Stimulated activated effector memory CD8-positive, alpha-beta T cell treated with anti-CD3 and anti-CD28 coated beads, Interleukin-12 subunit alpha, Interleukin-12 subunit beta, amount 100 ng/mL, for 72 hours (primary cell): ENCODE data around the gene NUP107.

Experiments
- ATAC-seq: fragments of 150-1000 bp; cut with Tn5 transposase; 2 replicates; pipeline ENCODE4 v1.10.0; 2021
- DNase-seq, 2 donors: peaks; one replicate each; pipeline ENCODE4 v3.0.0; 2021 to 2022; ENCODE audit warnings: low spot score in 2 of 2
- H3K27ac Mint-ChIP-seq: one replicate; pipeline ENCODE4 v1.8.0; 2022; ENCODE audit warnings: mild to moderate bottlenecking, mixed read lengths
- H3K36me3 Mint-ChIP-seq: one replicate; pipeline ENCODE4 v1.8.0; 2022; ENCODE audit warnings: mild to moderate bottlenecking, mixed read lengths
- H3K4me1 Mint-ChIP-seq: one replicate; pipeline ENCODE4 v1.8.0; 2022; ENCODE audit warnings: mixed read lengths
- H3K4me3 Mint-ChIP-seq: one replicate; pipeline ENCODE4 v1.8.0; 2022; ENCODE audit warnings: mild to moderate bottlenecking, mixed read lengths
- H3K9me3 Mint-ChIP-seq: one replicate; pipeline ENCODE4 v1.8.0; 2022; ENCODE audit warnings: mixed read lengths

The NUP107 gene

DNA sequence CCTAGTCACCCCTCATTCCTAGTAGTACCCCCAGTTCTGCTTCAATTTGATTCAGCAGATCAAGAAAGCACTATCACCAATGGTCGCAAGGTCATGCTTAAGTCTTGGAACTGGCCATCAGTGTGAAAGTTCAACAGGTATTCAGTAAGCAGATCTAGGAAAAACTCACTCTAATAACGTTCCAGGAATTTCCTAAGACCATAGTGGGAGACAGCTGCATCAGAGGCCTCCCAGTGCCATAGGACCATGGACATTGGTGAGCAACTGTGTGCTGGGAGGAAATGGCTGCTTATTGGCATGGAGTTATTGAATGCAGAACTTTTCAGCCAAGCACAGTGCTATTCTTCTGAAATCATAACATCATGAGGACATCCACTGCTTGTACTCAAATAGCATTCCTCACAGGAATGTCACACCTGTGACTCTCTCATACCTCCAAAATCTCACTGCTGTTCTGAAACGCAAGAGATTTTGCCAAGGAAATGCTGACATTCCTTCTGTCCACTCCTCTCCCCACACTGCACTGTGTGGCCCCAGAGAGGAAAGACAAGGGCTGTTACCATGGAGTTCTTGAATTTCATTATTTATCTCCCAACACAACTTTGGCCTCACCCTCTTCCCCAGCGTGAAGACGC, 90.3 kb downstream of the NUP107 start:
- no peaks in the 10 kb centered on the region for H3K36me3 Mint-ChIP-seq
- no peaks in the 10 kb centered on the region for H3K9me3 Mint-ChIP-seq
- DNase-seq (no peak), ATAC-seq (no peak)
- no peak overlapping the region for H3K4me3 Mint-ChIP-seq
- H3K27ac Mint-ChIP-seq: no peak overlapping the region
- H3K4me1 Mint-ChIP-seq: peaks cover 7% of the 10 kb centered on the region

GRCh38 chr12:68779280-68779679, 92.5 kb downstream of the NUP107 start:
- H3K27ac Mint-ChIP-seq: no peak overlapping the region
- H3K4me1 Mint-ChIP-seq: no peaks in the 10 kb centered on the region
- no peak for ATAC-seq
- DNase-seq: no peak
- no peaks in the 10 kb centered on the region for H3K9me3 Mint-ChIP-seq
- no peak overlapping the region for H3K4me3 Mint-ChIP-seq
- H3K36me3 Mint-ChIP-seq: no peaks in the 10 kb centered on the region

DNA sequence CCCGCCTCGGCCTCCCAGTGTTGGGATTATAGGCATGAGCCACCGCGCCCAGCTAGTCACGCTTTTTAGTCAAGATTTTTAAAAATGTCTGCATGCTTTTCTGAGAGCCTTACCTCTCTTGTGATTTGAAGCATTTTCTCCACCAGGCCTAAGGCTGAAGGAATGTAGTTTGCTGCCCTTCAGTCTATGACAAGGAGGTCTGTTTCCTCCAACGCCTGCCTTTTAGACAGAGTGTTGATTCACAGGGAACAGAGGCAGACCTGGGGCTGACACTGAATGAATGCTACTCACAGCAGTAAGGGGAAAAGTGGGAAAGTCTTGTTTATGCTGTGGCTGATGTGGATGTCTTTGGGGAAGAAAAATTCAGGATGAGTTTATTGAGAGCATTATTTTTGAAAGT, 94.0 kb downstream of the NUP107 start:
- H3K4me1 Mint-ChIP-seq: no peaks in the 10 kb centered on the region
- DNase-seq (no peak), ATAC-seq (no peak)
- no peak overlapping the region for H3K27ac Mint-ChIP-seq
- H3K9me3 Mint-ChIP-seq: no peaks in the 10 kb centered on the region
- no peaks in the 10 kb centered on the region for H3K36me3 Mint-ChIP-seq
- no peak overlapping the region for H3K4me3 Mint-ChIP-seq

- ATAC-seq: no peak
- no peaks in the 10 kb centered on the region for H3K4me1 Mint-ChIP-seq
Observed at GRCh38 chr12:68781728-68782127, 95.0 kb downstream of the NUP107 start.

GRCh38 chr12:68784015-68784414, 97.2 kb downstream of the NUP107 start:
- no peak for ATAC-seq
- Mint-ChIP-seq H3K9me3 (no peaks in the 10 kb centered on the region), H3K4me3 (no peak overlapping the region), H3K4me1 (no peaks in the 10 kb centered on the region), H3K27ac (no peak overlapping the region), H3K36me3 (no peaks in the 10 kb centered on the region)
- DNase-seq: no peak

More at GRCh38 chr12:68781728-68782127, 95.0 kb downstream of the NUP107 start:
- H3K9me3 Mint-ChIP-seq: no peaks in the 10 kb centered on the region
- DNase-seq: no peak
- H3K4me3 Mint-ChIP-seq: no peak overlapping the region
- H3K36me3 Mint-ChIP-seq: no peaks in the 10 kb centered on the region
- H3K27ac Mint-ChIP-seq: peak overlapping the region; percentile 27

DNA sequence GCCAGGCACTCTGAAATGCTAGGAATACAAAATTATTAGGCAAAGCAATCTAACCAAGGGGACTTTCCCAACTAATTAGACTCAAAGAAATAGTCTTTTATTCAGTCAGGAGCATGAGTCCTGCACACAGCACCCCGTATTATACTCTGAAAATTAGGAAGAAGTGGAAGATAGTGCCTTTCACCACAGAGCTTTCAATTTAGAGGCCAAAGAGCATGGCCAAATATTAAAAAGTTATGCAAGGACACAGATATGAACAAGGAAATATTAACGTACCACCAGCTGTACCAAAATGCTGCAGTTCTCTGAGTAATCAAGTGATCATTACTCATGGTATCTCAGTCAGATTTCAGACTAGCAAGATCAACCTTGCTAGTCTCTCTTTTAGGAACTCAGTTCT, 98.6 kb downstream of the NUP107 start:
- Mint-ChIP-seq H3K4me3 (no peak overlapping the region), H3K36me3 (no peaks in the 10 kb centered on the region), H3K9me3 (no peaks in the 10 kb centered on the region), H3K4me1 (no peaks in the 10 kb centered on the region), H3K27ac (no peak overlapping the region)
- ATAC-seq (no peak), DNase-seq (no peak)

DNA sequence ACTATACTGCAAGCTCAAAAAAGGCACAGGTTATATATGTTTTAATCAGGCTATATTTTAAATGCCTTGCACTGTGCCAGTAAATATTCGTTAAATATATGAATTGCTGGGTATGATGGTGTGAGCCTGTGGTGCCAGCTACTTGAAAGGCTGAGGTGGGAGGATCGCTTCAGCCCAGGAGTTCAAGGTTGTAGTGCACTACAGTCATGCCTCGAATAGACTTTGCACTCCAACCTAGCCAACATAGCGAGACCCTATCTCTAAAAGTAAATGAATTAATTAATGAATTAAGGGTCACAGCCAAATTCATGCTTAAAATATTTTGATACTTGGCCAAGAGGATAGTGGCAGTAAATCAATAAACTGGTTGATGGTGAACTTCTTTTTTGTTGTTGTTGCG, 99.0 kb downstream of the NUP107 start:
- Mint-ChIP-seq H3K4me1 (no peaks in the 10 kb centered on the region), H3K36me3 (no peaks in the 10 kb centered on the region), H3K27ac (no peak overlapping the region), H3K9me3 (no peaks in the 10 kb centered on the region), H3K4me3 (no peak overlapping the region)
- ATAC-seq (no peak), DNase-seq (no peak)

GRCh38 chr12:68786929-68787328, 100.2 kb downstream of the NUP107 start:
- ATAC-seq: no peak
- H3K4me3 Mint-ChIP-seq: no peak overlapping the region
- H3K4me1 Mint-ChIP-seq: no peaks in the 10 kb centered on the region
- H3K36me3 Mint-ChIP-seq: no peaks in the 10 kb centered on the region
- DNase-seq: no peak
- no peaks in the 10 kb centered on the region for H3K9me3 Mint-ChIP-seq
- no peak overlapping the region for H3K27ac Mint-ChIP-seq

- no peak for ATAC-seq
- no peak overlapping the region for H3K4me3 Mint-ChIP-seq
- H3K4me1 Mint-ChIP-seq: no peaks in the 10 kb centered on the region
- H3K36me3 Mint-ChIP-seq: no peaks in the 10 kb centered on the region
- H3K27ac Mint-ChIP-seq: no peak overlapping the region
- no peak for DNase-seq
- H3K9me3 Mint-ChIP-seq: no peaks in the 10 kb centered on the region
Observed at GRCh38 chr12:68788554-68789143, 101.9 kb downstream of the NUP107 start.

GRCh38 chr12:68789144-68789878, 102.5 kb downstream of the NUP107 start:
- ATAC-seq (no peak), DNase-seq (no peak)
- H3K9me3 Mint-ChIP-seq: no peaks in the 10 kb centered on the region
- H3K27ac Mint-ChIP-seq: no peak overlapping the region
- no peak overlapping the region for H3K4me3 Mint-ChIP-seq
- no peaks in the 10 kb centered on the region for H3K4me1 Mint-ChIP-seq
- H3K36me3 Mint-ChIP-seq: no peaks in the 10 kb centered on the region

DNA sequence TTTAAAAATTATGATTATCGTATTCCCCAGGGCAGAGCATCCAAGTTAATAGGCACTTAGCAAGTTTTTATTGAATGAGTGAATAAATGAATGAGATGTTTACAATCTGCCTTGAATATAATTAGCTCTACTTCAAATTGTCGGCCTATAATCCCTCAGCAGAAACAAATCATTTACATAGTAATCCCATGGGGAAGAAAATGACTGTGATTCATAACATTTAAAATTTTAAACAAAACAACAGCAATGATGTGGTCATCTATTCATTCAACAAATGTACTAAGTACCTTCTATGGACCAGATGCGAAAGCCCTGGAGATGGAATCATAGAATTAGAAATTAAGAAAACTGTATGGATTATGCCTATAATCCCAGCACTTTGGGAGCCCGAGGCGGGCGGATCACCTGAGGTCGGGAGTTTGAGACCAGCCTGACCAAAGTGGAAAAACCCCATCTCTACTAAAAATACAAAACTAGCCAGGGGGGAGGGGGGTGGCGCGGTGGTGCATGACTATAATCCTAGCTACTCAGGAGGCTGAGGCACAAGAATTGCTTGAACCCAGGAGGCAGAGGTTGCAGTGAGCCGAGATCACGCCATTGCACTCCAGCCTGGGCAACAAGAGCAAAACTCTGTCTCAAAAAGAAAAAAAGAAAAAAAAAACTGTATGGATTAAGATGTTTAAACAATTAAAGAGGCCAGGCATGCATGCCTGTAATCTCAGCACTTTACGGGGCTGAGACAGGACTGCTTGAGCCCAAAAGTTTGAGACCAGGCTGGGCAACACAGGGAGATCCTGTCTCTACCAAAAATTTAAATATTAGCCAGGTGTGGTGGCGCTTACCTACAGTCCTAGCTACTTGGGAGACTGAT, 103.5 kb downstream of the NUP107 start:
- ATAC-seq: no peak

DNA sequence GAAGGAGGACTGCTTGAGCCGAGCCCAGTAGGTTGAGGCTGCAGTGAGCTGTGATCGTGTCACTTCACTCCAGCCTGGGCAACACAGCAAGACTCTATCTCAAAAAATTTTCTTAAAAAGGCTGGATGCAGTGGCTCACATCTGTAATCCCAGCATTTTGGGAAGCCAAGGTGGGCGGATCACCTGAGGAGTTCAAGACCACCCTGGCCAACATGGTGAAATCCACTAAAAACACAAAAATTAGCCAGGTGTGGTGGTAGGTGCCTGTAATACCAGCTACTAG, 104.1 kb downstream of the NUP107 start:
- no peak for DNase-seq
- ATAC-seq: no peak
- Mint-ChIP-seq H3K36me3 (no peaks in the 10 kb centered on the region), H3K27ac (no peak overlapping the region), H3K4me3 (no peak overlapping the region), H3K9me3 (no peaks in the 10 kb centered on the region), H3K4me1 (no peaks in the 10 kb centered on the region)

More for the DNA sequence above, 103.5 kb downstream of the NUP107 start:
- Mint-ChIP-seq H3K27ac (no peak overlapping the region), H3K4me3 (no peak overlapping the region), H3K36me3 (no peaks in the 10 kb centered on the region), H3K4me1 (no peaks in the 10 kb centered on the region), H3K9me3 (no peaks in the 10 kb centered on the region)
- DNase-seq: no peak

GRCh38 chr12:68791897-68792481, 105.2 kb downstream of the NUP107 start:
- no peak for ATAC-seq
- H3K9me3 Mint-ChIP-seq: no peaks in the 10 kb centered on the region
- H3K27ac Mint-ChIP-seq: no peak overlapping the region
- DNase-seq: no peak
- H3K4me3 Mint-ChIP-seq: no peak overlapping the region
- H3K4me1 Mint-ChIP-seq: no peaks in the 10 kb centered on the region
- no peaks in the 10 kb centered on the region for H3K36me3 Mint-ChIP-seq

GRCh38 chr12:68792952-68793351, 106.2 kb downstream of the NUP107 start:
- Mint-ChIP-seq H3K9me3 (no peaks in the 10 kb centered on the region), H3K36me3 (no peaks in the 10 kb centered on the region), H3K4me3 (no peak overlapping the region), H3K4me1 (no peaks in the 10 kb centered on the region), H3K27ac (no peak overlapping the region)
- DNase-seq (peak in 1 of 2 donors; percentile 66), ATAC-seq (peak; percentile 85)

DNA sequence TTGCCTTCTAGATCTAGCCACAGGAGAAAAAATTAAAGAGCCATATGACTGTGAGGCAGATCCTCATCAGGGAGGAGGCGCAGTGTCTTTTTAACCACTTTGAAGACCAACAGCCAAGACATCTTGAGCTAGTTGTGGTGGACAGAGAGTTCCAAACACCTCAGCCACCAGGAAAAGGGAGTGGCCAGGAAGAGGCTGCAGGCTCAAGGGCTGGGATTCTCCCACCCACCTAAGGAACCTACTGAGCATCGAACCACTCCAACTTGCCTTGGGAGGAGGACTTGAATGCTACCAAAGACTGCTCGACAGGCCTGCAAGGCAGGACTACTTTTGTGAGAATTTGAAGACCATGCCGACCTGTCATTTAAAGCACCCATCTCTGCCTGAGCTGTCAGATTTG, 106.7 kb downstream of the NUP107 start:
- ATAC-seq: no peak

More for the DNA sequence above, 106.7 kb downstream of the NUP107 start:
- H3K36me3 Mint-ChIP-seq: no peaks in the 10 kb centered on the region
- H3K4me1 Mint-ChIP-seq: no peaks in the 10 kb centered on the region
- H3K27ac Mint-ChIP-seq: no peak overlapping the region
- no peak overlapping the region for H3K4me3 Mint-ChIP-seq
- DNase-seq: no peak
- no peaks in the 10 kb centered on the region for H3K9me3 Mint-ChIP-seq
